Measurements from ENCODE around the gene CHAF1A.

The CHAF1A gene

DNA sequence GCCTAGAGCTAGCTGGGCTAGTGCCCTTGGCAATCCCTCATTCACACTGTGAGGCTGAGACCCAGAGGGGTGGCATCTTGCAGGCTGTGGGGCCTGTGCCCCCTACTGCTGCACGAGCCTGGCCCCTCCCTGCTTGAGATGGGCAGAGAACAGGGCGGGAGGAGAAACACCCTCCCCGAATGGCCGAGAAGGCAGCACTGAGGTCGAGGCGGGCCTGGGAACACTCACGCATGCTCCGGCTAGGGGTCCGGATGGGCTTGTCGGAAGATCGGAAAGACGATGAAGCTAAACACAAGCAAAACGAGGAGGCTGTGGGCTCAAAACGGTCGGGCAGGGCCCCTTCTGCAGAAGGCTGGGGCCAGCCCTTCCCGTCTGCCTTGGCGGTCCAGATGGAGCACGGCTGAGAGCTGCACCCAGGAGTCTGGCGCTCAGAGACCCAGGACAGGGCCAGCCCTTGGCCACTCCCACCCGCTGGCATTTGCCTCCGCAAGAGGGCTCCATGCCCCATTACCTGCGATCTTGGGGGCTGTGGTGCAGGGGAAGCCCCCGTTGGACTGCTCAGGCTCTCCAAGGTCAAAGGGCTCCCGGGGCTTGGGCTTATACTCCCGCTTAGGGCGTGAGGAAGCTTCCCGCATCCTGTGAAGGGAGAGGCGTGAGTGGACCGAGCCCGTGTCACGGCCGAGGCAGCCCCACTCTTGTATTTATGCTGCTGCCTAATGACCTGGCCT lies 40.2 kb upstream of the CHAF1A start:
- H3K27ac Mint-ChIP-seq = peak overlapping the region; percentile 11
- H3K4me3 Mint-ChIP-seq = no peak overlapping the region
- CTCF ChIA-PET = interaction anchor here (0.7 to 0.9 kb wide), 2 partner anchors 38 to 95 kb away, joined by 3 to 5 read pairs; partner anchors contain the start of gene SH3GL1
- H3K36me3 Mint-ChIP-seq = peaks cover 28% of the 10 kb centered on the region
- H3K27me3 Mint-ChIP-seq = peaks cover 4% of the 10 kb centered on the region
- peaks cover 8% of the 10 kb centered on the region for H3K4me1 Mint-ChIP-seq
- DNase-seq = no peak
- H3K9me3 Mint-ChIP-seq = no peaks in the 10 kb centered on the region

GRCh38 chr19:4362831-4363545 lies 39.5 kb upstream of the CHAF1A start:
- H3K27me3 Mint-ChIP-seq = no peaks in the 10 kb centered on the region
- peaks cover 30% of the 10 kb centered on the region for H3K36me3 Mint-ChIP-seq
- H3K9me3 Mint-ChIP-seq = no peaks in the 10 kb centered on the region
- peaks cover 15% of the 10 kb centered on the region for H3K4me1 Mint-ChIP-seq
- H3K27ac Mint-ChIP-seq = no peak overlapping the region
- H3K4me3 Mint-ChIP-seq = no peak overlapping the region
- CTCF ChIA-PET = interaction anchor here (0.9 to 1.5 kb wide), 2 partner anchors 38 to 96 kb away, joined by 5 to 8 read pairs; partner anchors contain the start of gene SH3GL1
- no peak for DNase-seq

GRCh38 chr19:4363571-4364304 lies 38.7 kb upstream of the CHAF1A start:
- peaks cover 34% of the 10 kb centered on the region for H3K36me3 Mint-ChIP-seq
- no peak for DNase-seq
- no peaks in the 10 kb centered on the region for H3K27me3 Mint-ChIP-seq
- H3K27ac Mint-ChIP-seq = no peak overlapping the region
- CTCF ChIA-PET = interaction anchor here (0.9 to 4.1 kb wide), 3 partner anchors 11 to 97 kb away, joined by 5 to 16 read pairs (median 8); partner anchors contain the start of gene SH3GL1
- H3K4me1 Mint-ChIP-seq = peaks cover 23% of the 10 kb centered on the region
- H3K9me3 Mint-ChIP-seq = no peaks in the 10 kb centered on the region
- H3K4me3 Mint-ChIP-seq = no peak overlapping the region

DNA sequence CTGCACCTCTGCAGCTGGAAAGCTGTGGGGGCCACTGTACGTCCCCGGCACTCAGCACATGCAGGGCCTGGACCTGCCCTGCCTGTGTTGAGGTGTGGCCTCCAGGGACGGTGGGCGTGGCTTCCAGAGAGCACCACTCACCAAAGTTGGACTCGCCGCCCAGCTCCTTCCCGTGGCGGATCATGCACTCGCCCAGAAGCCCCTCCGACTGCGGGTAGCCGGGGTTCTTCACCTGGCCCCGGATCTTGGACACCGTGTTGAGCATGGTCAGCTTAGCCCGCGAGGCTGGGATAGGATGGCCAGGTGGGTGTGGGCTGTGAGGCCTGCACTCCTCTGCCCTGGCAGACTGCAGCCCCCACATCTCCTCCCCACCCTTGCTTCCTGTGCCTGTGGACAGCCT lies 37.1 kb upstream of the CHAF1A start:
- CTCF ChIA-PET = interaction anchor here (0.9 to 4.1 kb wide), 3 partner anchors 13 to 98 kb away, joined by 3 to 16 read pairs (median 5); partner anchors contain the start of gene SH3GL1
- H3K9me3 Mint-ChIP-seq = no peaks in the 10 kb centered on the region
- no peak for DNase-seq
- H3K4me3 Mint-ChIP-seq = no peak overlapping the region
- no peaks in the 10 kb centered on the region for H3K27me3 Mint-ChIP-seq
- H3K4me1 Mint-ChIP-seq = peaks cover 37% of the 10 kb centered on the region
- no peak overlapping the region for H3K27ac Mint-ChIP-seq
- peaks cover 27% of the 10 kb centered on the region for H3K36me3 Mint-ChIP-seq

DNA sequence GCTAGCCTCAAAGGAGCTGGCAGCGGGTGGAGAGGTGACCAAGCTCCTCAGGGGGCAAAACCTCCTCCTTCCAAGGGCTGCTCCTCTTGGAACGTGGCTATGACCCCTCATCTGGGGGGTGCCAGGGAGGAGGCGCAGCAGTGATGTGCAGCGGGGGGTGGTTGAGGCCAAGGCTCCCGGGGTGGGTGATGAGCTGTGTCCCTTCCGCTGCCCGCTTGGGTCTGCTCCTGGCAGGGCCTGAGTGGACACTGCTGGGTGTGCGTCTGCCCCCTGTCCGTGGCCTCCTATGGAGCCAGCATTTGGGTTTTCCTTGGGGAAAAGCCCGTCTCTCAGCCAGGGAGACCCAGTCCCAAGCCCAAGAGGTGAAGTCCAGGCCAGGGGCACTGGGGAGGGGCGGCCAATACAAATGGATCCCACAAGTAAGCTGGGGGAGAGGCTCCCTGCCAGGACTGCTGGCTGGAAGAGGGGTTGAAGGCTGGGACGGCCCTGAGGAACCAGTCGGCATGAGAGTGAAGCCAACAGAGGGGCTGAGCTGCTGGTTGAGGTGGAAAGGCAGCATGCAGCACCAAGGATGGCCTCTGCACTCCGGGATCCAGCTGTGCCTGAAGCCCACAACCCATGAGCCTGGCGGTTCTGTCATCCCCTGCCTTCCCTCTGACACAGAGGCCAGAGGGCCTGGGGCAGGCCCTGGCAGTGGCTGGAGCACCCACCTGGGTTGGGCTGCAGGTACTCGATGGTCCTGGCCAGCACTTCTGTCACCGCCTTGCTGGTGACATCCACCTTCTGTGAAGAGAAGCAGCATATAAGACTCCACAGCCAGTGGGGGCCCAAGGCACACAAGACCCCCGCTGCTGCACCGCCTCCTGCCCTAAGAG lies 36.4 kb upstream of the CHAF1A start:
- DNase-seq = no peak
- Mint-ChIP-seq H3K4me3 (no peak overlapping the region), H3K4me1 (peaks cover 44% of the 10 kb centered on the region), H3K36me3 (peaks cover 25% of the 10 kb centered on the region), H3K27ac (peak overlapping the region; percentile 71), H3K9me3 (no peaks in the 10 kb centered on the region), H3K27me3 (no peaks in the 10 kb centered on the region)
- CTCF ChIA-PET = interaction anchor here (1.8 to 4.1 kb wide), 2 partner anchors 13 to 34 kb away, joined by 5 to 16 read pairs; partner anchors contain the start of gene SH3GL1

- Mint-ChIP-seq H3K27me3 (no peaks in the 10 kb centered on the region), H3K36me3 (peaks cover 27% of the 10 kb centered on the region), H3K4me3 (no peak overlapping the region), H3K9me3 (no peaks in the 10 kb centered on the region), H3K4me1 (peaks cover 51% of the 10 kb centered on the region), H3K27ac (peak overlapping the region; percentile 97)
- no peak for DNase-seq
- CTCF ChIA-PET = interaction anchor here (1.8 to 4.1 kb wide), 2 partner anchors 14 to 34 kb away, joined by 5 to 16 read pairs; partner anchors contain the start of gene SH3GL1
Observed at GRCh38 chr19:4366666-4367335, 35.6 kb upstream of the CHAF1A start.

DNA sequence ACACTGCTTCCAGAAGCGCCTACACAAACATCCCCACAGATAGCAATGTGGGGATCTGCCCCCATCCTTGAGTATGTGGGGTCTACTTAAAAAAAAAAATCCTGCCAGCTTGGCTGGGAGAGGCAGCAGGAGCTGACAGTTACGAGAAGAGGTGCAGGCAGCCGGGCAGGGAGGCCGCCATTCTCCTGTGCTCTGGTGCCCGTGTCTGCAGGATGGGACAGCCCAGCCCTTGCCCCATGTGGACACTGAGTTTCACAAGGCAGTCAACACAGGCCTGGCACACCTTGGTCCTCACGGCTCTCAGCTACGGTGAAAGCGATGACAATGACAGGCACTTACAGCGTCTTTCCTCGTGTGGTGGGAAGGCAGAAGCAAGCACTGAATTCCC lies 35.1 kb upstream of the CHAF1A start:
- Mint-ChIP-seq H3K4me3 (no peak overlapping the region), H3K9me3 (no peaks in the 10 kb centered on the region), H3K27ac (peak overlapping the region; percentile 97), H3K27me3 (no peaks in the 10 kb centered on the region), H3K4me1 (peaks cover 57% of the 10 kb centered on the region), H3K36me3 (peaks cover 24% of the 10 kb centered on the region)
- CTCF ChIA-PET = interaction anchor here (1.6 to 4.1 kb wide), 2 partner anchors 15 to 100 kb away, joined by 5 to 16 read pairs; no protein-coding TSS in a partner anchor
- DNase-seq = no peak

GRCh38 chr19:4367781-4368127 lies 34.7 kb upstream of the CHAF1A start:
- no peaks in the 10 kb centered on the region for H3K9me3 Mint-ChIP-seq
- H3K27me3 Mint-ChIP-seq = no peaks in the 10 kb centered on the region
- peak overlapping the region; percentile 26 for H3K4me3 Mint-ChIP-seq
- no peak for DNase-seq
- CTCF ChIA-PET = interaction anchor here (1.3 to 1.6 kb wide), 2 partner anchors 15 to 101 kb away, joined by 3 to 5 read pairs; no protein-coding TSS in a partner anchor
- H3K4me1 Mint-ChIP-seq = peaks cover 61% of the 10 kb centered on the region
- peaks cover 24% of the 10 kb centered on the region for H3K36me3 Mint-ChIP-seq
- peak overlapping the region; percentile 97 for H3K27ac Mint-ChIP-seq

- CTCF ChIA-PET = interaction anchor here (0.7 to 2.0 kb wide), 6 partner anchors 15 to 180 kb away, joined by 3 to 6 read pairs (median 4); partner anchors contain the start of genes CHAF1A and SH3GL1
- DNase-seq = peak; percentile 34
- H3K4me1 Mint-ChIP-seq = peaks cover 63% of the 10 kb centered on the region
Observed at GRCh38 chr19:4368128-4368820, 34.2 kb upstream of the CHAF1A start.

DNA sequence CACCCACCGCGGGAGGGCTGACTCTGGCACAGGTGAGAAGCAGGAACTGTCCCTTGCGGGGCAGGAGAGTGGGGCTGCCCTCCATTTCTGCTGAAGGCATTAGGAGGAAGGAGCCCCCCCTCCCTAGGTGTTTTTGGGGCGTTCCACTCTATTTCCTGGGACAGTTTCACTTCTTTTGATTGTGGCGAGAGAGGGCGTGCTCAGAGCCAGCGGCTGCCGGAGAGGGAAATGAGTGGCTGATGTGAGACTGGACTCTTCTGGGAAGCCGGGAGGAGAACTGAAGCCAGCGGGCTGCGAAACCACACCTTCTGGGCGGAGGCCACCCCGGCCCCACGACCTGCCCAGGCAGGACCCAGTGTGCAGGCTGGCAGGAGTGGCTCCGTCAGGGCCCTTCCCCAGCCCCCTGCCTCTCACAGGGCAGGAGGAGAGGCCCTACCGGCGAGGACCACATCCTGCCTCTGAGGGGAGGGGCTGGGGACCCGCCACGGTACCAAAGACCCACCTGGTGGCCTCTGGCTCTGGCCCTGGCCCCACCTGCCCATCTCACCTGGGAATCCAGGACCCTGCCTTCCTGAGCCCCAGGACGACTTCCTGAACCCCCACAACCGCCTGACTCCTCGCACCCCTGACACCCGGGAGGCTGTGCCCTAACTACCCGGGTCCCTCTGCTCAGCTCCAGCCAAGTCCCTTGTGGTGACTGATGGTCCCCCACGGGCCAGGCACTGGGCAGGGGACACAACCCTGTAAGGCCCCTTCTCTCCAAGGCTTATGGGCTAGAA lies 33.1 kb upstream of the CHAF1A start:
- CTCF ChIA-PET = interaction anchor here (0.8 to 2.0 kb wide), 8 partner anchors 16 to 102 kb away, joined by 3 to 6 read pairs (median 4); partner anchors contain the start of genes CHAF1A and SH3GL1
- no peaks in the 10 kb centered on the region for H3K9me3 Mint-ChIP-seq
- H3K27ac Mint-ChIP-seq = peak overlapping the region; percentile 97
- H3K4me1 Mint-ChIP-seq = peaks cover 69% of the 10 kb centered on the region
- H3K36me3 Mint-ChIP-seq = peaks cover 23% of the 10 kb centered on the region
- no peaks in the 10 kb centered on the region for H3K27me3 Mint-ChIP-seq
- peak; percentile 93 for DNase-seq
- peak overlapping the region; percentile 70 for H3K4me3 Mint-ChIP-seq

More at GRCh38 chr19:4368128-4368820, 34.2 kb upstream of the CHAF1A start:
- Mint-ChIP-seq H3K36me3 (peaks cover 24% of the 10 kb centered on the region), H3K9me3 (no peaks in the 10 kb centered on the region), H3K27ac (peak overlapping the region; percentile 97), H3K27me3 (no peaks in the 10 kb centered on the region), H3K4me3 (peak overlapping the region; percentile 70)

GRCh38 chr19:4369888-4370260 lies 32.6 kb upstream of the CHAF1A start:
- DNase-seq = peak; percentile 85
- Mint-ChIP-seq H3K4me3 (peak overlapping the region; percentile 70), H3K27ac (peak overlapping the region; percentile 97), H3K27me3 (no peaks in the 10 kb centered on the region), H3K9me3 (no peaks in the 10 kb centered on the region), H3K36me3 (peaks cover 22% of the 10 kb centered on the region), H3K4me1 (peaks cover 70% of the 10 kb centered on the region)
- CTCF ChIA-PET = interaction anchor here (0.8 to 2.0 kb wide), 5 partner anchors 16 to 30 kb away, joined by 3 to 6 read pairs (median 4); partner anchors contain the start of gene SH3GL1
